Rectal smooth muscle tissue (tissue), 1 donor: ENCODE data around the gene DKK3.

Source experiments
- H3K27ac ChIP-seq: one replicate; pipeline ENCODE4 v1.7.0; 2013; ENCODE audit warnings: low read depth, low read length, inconsistent platforms
- H3K27me3 ChIP-seq: one replicate; pipeline ENCODE4 v1.7.0; 2013; ENCODE audit warnings: low read length; ENCODE audit not compliant: control insufficient read depth, insufficient read depth
- H3K36me3 ChIP-seq: one replicate; pipeline ENCODE4 v1.7.0; 2013; ENCODE audit warnings: low read length; ENCODE audit not compliant: control insufficient read depth, insufficient read depth
- H3K4me1 ChIP-seq: one replicate; pipeline ENCODE4 v1.7.0; 2013; ENCODE audit warnings: low read length; ENCODE audit not compliant: control insufficient read depth, insufficient read depth
- H3K4me3 ChIP-seq: one replicate; pipeline ENCODE4 v1.7.0; 2013; ENCODE audit warnings: low read length
- H3K9ac ChIP-seq: one replicate; pipeline ENCODE4 v1.7.0; 2013; ENCODE audit warnings: low read length

Gene DKK3

GRCh38 chr11:12024254-12024926 is 16.0 kb upstream of the DKK3 start:
- no peaks in the 10 kb centered on the region for H3K27me3 ChIP-seq
- no peak overlapping the region for H3K9ac ChIP-seq
- no peak overlapping the region for H3K4me3 ChIP-seq
- no peaks in the 10 kb centered on the region for H3K36me3 ChIP-seq
- peaks cover 3% of the 10 kb centered on the region for H3K4me1 ChIP-seq
- H3K27ac ChIP-seq, result no peak overlapping the region

DNA sequence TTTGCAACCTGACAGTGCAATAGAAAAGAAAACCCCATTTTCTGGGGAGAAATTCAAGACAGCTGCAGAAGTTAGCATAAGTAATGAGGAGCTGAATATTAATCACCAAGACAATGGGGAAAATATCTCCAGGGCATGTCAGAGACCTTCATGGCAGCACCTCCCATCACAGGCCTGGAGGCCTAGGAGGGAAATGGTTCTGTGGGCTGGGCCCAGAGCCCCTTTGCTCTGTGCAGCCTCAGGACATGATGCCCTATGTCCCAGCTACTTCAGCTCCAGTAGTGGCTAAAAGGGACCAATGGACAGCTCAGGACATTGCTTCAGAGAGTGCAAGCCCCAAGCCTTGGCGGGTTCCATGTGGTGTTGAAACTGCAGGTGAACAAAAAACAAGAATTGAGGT is 14.6 kb upstream of the DKK3 start:
- Histone ChIP-seq H3K36me3 (no peaks in the 10 kb centered on the region), H3K4me3 (no peak overlapping the region), H3K27ac (no peak overlapping the region), H3K27me3 (no peaks in the 10 kb centered on the region), H3K4me1 (peaks cover 4% of the 10 kb centered on the region), H3K9ac (no peak overlapping the region)

GRCh38 chr11:12020546-12020945 is 12.1 kb upstream of the DKK3 start:
- no peaks in the 10 kb centered on the region for H3K36me3 ChIP-seq

DNA sequence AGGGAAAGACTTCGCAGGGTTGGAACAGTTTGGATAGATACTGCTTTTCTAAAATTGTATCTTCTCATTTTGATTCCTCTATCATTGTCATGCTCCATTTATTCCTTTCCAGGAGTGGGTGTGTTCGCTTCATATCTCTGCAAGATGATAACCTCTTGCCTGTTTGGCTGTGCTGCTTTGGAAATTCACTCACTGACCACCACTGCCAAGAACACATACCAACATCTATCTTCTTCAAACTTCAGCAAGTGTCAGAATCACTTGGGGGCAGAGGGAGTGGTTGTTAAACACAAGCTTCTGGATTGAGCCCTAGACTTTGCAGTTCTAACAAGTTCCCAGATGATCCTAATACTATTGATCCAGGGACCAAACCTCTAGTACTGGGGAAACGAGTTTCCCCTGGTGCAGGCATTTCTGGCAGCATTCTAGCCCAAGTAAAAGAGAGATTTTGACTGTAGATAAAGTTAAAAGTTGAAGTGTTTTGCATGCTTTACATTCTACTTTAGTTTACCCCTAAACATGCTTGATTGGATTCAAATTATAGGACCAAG is 11.5 kb upstream of the DKK3 start:
- no peak overlapping the region for H3K4me3 ChIP-seq

More at GRCh38 chr11:12020546-12020945, 12.1 kb upstream of the DKK3 start:
- no peaks in the 10 kb centered on the region for H3K27me3 ChIP-seq
- peaks cover 4% of the 10 kb centered on the region for H3K4me1 ChIP-seq
- H3K27ac ChIP-seq, result no peak overlapping the region
- no peak overlapping the region for H3K9ac ChIP-seq
- no peak overlapping the region for H3K4me3 ChIP-seq

DNA sequence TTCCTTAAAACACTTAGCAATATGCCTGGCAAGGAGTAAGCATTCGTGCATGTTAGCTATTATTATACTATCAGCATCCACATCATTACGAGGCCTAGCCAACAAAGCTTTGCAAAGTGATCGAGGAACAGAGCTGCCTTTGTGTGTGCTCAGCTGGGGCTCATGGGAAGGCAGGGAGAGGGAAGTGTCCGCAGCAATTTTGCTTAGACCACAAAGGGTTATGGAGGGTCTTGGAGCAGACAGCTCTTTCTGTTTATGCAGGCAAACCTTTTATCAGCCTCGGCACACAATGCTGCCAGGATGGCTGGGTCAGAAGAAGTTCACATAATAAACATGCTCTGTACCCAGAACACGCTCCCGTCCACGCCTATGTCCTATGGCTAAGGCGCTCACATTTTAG is 10.9 kb upstream of the DKK3 start:
- no peak overlapping the region for H3K9ac ChIP-seq
- peaks cover 4% of the 10 kb centered on the region for H3K4me1 ChIP-seq
- no peak overlapping the region for H3K4me3 ChIP-seq

More for the DNA sequence above, 11.5 kb upstream of the DKK3 start:
- H3K27ac ChIP-seq, result no peak overlapping the region
- no peaks in the 10 kb centered on the region for H3K36me3 ChIP-seq
- no peaks in the 10 kb centered on the region for H3K27me3 ChIP-seq
- peaks cover 4% of the 10 kb centered on the region for H3K4me1 ChIP-seq
- no peak overlapping the region for H3K9ac ChIP-seq

DNA sequence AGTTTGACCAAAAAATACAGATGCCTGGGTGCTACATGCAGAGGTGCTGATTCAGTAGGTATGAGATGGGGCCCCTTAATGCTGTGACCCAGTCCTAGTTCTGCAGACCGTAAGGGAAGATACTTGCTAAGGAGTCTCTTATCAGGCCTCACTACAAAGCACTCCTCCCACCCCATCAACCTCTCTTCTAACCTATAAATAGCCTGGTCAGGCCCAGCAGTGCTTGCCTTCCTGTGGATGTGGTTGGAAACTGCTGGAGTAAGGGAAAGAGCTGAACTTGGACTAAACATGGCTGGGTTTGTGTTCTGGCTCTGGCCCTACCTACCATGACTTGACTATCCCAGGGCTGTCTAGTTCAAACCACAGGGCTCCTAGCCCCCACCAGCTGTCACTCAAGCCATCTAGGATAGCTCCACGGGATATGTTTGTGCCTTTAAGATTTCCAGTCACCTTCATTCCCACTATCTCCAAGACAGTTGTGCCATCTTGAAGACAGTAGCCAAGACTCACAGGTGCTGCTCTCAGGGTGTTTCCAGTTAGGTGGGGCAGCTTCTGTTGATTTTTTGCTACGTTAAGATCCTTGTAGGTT is 9.5 kb upstream of the DKK3 start:
- Histone ChIP-seq H3K27ac (no peak overlapping the region), H3K27me3 (no peaks in the 10 kb centered on the region), H3K4me3 (no peak overlapping the region), H3K9ac (no peak overlapping the region), H3K36me3 (no peaks in the 10 kb centered on the region), H3K4me1 (peaks cover 4% of the 10 kb centered on the region)

More for the DNA sequence above, 10.9 kb upstream of the DKK3 start:
- no peaks in the 10 kb centered on the region for H3K36me3 ChIP-seq
- no peak overlapping the region for H3K27ac ChIP-seq
- H3K27me3 ChIP-seq, result no peaks in the 10 kb centered on the region

DNA sequence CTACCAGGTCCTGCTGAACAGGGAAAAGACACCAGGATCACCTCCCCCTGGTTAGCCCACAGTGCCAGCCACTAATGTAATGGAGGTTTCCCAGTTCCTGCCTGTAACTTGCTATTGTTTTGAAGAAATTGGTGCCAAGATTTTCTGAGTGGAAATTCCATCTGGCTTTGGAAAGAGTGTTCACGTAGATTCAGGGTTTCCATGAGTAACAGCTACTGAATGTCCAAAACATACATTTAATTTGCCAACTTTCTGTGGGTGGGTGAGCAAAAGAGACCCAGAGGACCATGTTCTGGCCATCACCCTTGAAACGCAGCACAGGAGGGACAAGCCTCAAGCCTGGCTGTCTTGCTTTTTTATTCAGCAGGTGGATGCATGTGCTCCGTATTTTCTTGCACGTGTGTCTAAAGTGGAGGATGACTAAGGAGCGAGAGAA is 8.8 kb upstream of the DKK3 start:
- Histone ChIP-seq H3K36me3 (no peaks in the 10 kb centered on the region), H3K27me3 (no peaks in the 10 kb centered on the region), H3K4me3 (no peak overlapping the region), H3K27ac (no peak overlapping the region), H3K4me1 (peaks cover 4% of the 10 kb centered on the region), H3K9ac (no peak overlapping the region)

GRCh38 chr11:12016246-12016645 is 7.8 kb upstream of the DKK3 start:
- H3K27me3 ChIP-seq, result no peaks in the 10 kb centered on the region
- peaks cover 4% of the 10 kb centered on the region for H3K4me1 ChIP-seq
- H3K36me3 ChIP-seq, result no peaks in the 10 kb centered on the region
- no peak overlapping the region for H3K4me3 ChIP-seq
- no peak overlapping the region for H3K27ac ChIP-seq
- H3K9ac ChIP-seq, result no peak overlapping the region

GRCh38 chr11:12015486-12015885 is 7.1 kb upstream of the DKK3 start:
- Histone ChIP-seq H3K9ac (no peak overlapping the region), H3K36me3 (no peaks in the 10 kb centered on the region), H3K4me1 (peaks cover 4% of the 10 kb centered on the region), H3K4me3 (no peak overlapping the region), H3K27ac (no peak overlapping the region), H3K27me3 (no peaks in the 10 kb centered on the region)

DNA sequence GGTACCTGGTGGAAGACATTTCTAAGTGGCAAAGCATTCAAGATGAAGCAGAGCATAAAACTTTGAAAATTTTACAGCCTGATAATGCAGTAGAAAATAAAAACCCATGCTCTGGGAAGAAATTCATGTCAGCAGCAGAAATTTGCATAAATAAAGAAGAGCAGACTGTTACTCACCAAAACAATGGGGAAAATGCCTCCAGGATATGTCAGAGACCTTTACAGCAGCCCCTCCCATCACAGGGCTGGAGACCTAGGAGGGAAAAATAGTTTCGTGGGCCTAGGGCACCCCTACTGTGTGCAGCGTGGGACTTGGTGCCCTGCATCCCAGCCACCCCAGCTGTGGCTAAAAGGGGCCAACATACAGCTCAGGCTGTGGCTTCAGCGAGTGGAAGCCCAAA is 5.4 kb upstream of the DKK3 start:
- Histone ChIP-seq H3K4me1 (no peaks in the 10 kb centered on the region), H3K9ac (no peak overlapping the region), H3K27me3 (no peaks in the 10 kb centered on the region), H3K36me3 (no peaks in the 10 kb centered on the region), H3K4me3 (no peak overlapping the region), H3K27ac (no peak overlapping the region)

DNA sequence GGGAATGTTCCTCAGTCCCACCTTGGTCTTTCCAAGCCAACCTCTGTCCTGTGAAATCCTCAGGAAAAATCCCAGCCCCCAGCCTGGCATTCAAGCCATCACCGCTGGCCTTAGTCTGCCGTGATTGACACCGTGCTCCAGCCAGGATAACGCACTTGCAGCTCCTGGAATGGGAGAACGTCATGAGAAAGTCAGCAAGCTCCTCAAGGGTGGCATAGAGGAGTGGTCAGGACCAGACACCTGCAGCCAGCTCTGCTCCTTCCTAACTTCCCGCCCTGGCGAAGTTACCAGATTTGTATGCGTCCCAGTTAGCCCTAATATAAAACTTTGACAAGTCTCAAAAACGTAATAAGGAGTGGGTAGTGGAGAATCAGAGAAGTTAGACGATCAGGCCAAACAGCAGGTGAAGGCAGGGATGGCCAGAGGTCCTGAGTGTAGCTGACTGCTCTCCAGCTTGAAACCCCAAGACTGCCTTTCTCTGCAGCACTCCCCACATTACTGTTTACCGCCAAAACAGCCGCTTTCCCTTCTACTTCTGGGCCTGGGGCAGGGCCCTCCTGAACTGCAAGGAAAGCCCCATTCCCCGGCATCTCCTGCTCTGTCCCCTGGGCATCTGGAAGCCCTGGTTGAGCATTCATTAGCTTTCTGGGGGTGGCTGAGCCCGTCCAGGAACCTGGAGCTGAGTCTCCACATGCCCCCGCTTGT is 1.3 kb upstream of the DKK3 start:
- Histone ChIP-seq H3K4me1 (no peaks in the 10 kb centered on the region), H3K36me3 (no peaks in the 10 kb centered on the region), H3K4me3 (no peak overlapping the region), H3K27me3 (peaks cover 4% of the 10 kb centered on the region), H3K9ac (no peak overlapping the region), H3K27ac (no peak overlapping the region)

GRCh38 chr11:12008790-12009616 is 577 bp upstream of the DKK3 start:
- H3K36me3 ChIP-seq, result no peaks in the 10 kb centered on the region
- H3K4me1 ChIP-seq, result no peaks in the 10 kb centered on the region
- H3K4me3 ChIP-seq, result peak overlapping the region; percentile 57
- no peak overlapping the region for H3K27ac ChIP-seq
- peaks cover 4% of the 10 kb centered on the region for H3K27me3 ChIP-seq
- H3K9ac ChIP-seq, result peak overlapping the region; percentile 19
